ENCODE data around the gene GGTLC3.
"Not testable (repeated sequence)": the region's sequence is repeated elsewhere in the genome, so short reads cannot be mapped to it uniquely, and the experiment has no call there.

The GGTLC3 gene

DNA sequence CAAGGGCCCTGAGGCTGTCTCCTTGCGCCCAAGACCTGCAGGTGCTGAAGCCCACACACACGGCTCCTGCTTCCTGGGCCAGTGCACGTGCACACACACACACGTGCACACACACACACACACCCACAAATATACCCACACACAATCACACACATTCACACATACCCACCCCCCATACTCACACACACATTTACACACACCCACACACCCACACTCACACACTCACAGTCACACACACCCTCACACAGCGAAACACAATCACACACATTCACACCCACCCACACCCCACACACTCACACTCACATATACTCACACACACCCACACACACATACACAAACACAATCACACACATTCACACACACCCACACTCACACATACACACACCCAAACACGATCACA lies 6.6 kb downstream of the GGTLC3 start:
- H3K36me3 ChIP-seq (ENCODE audit: control insufficient read depth, insufficient read depth, low read length); H2AFZ ChIP-seq; H3K9me3 ChIP-seq (ENCODE audit: control insufficient read depth, low read length); H3K4me3 ChIP-seq (ENCODE audit: low read depth, low read length); H3K4me2 ChIP-seq (ENCODE audit: low read length); H3K79me2 ChIP-seq; H3K27me3 ChIP-seq (ENCODE audit: control insufficient read depth, insufficient read depth, low read length); H3K27ac ChIP-seq; H3K9ac ChIP-seq; H3K4me1 ChIP-seq: not testable (repeated sequence)

DNA sequence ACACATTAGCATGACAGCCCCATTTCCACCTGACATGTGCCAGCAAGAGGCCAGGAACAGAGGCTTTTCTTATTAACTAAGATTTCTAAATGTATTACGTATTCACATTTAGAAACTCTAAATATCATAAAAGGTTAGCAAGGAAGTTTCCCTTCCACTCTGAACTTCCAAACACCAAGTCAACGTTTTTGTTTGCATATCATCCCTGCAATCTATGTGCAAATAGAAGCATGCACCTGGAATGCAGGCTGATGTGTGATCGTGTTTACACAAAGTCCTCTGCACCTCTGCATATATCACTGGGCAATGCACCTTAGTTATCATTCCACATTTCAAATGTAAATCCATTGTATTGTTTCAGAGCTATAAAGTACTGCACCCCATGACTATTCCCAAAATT lies 21.7 kb downstream of the GGTLC3 start:
- not testable (repeated sequence) for H3K79me2 ChIP-seq, H3K27ac ChIP-seq

More for the DNA sequence above, 21.7 kb downstream of the GGTLC3 start:
- not testable (repeated sequence) for H2AFZ ChIP-seq; H3K4me2 ChIP-seq (ENCODE audit: low read length); H3K9me3 ChIP-seq (ENCODE audit: control insufficient read depth, low read length); H3K27me3 ChIP-seq (ENCODE audit: control insufficient read depth, insufficient read depth, low read length); H3K36me3 ChIP-seq (ENCODE audit: control insufficient read depth, insufficient read depth, low read length); H3K9ac ChIP-seq; H3K4me3 ChIP-seq (ENCODE audit: low read depth, low read length); H3K4me1 ChIP-seq

All from parathyroid adenoma (tissue), 2 donors.